HepG2 (cell line): ENCODE results near the gene SETD7. TPM values are rescaled to one million over a fixed set of nuclear protein-coding genes. Genes with fewer than 3 reads are reported as not detected.

Experiments
- ATRX ChIP-seq: sonication (generic); formaldehyde crosslinking; IDR thresholded peaks from 2 replicates; pipeline ENCODE4 v1.4.0; 2020; ENCODE audit warnings: missing genetic modification reagents, borderline replicate concordance
- JUNB ChIP-seq: sonication (generic); formaldehyde crosslinking; IDR thresholded peaks from 2 replicates; pipeline ENCODE4 v1.8.0; 2022; ENCODE audit warnings: missing genetic modification reagents, mild to moderate bottlenecking, borderline replicate concordance
- KDM2A ChIP-seq: sonication (generic); formaldehyde crosslinking; IDR thresholded peaks from 2 replicates; pipeline ENCODE4 v1.4.0; 2020; ENCODE audit warnings: low read depth, missing genetic modification reagents, borderline replicate concordance
- MAFG ChIP-seq: sonication (generic); formaldehyde crosslinking; IDR thresholded peaks from 2 replicates; pipeline ENCODE4 v1.5.1; 2020; ENCODE audit warnings: mild to moderate bottlenecking, missing genetic modification reagents
- SAFB2 ChIP-seq: sonication (generic); formaldehyde crosslinking; IDR thresholded peaks from 2 replicates; pipeline ENCODE4 v1.5.1; 2020; ENCODE audit warnings: missing genetic modification reagents, low read depth, mild to moderate bottlenecking, borderline replicate concordance
- SATB2 ChIP-seq: sonication (generic); formaldehyde crosslinking; IDR thresholded peaks from 2 replicates; pipeline ENCODE4 v1.5.0; 2020; ENCODE audit warnings: missing genetic modification reagents
- SOX5 ChIP-seq: IDR thresholded peaks from 2 replicates; pipeline ENCODE4 v1.6.1; 2016; ENCODE audit warnings: borderline replicate concordance
- SP140L ChIP-seq: sonication (generic); formaldehyde crosslinking; IDR thresholded peaks from 2 replicates; pipeline ENCODE4 v1.4.0; 2020; ENCODE audit warnings: missing genetic modification reagents, borderline replicate concordance
- ZBTB40 ChIP-seq, 2 experiments: fragments of 450-650 bp in 1 of 2; sonication (generic) in 1 of 2; formaldehyde crosslinking in 1 of 2; IDR thresholded peaks; 2 replicates each; pipeline versions ENCODE4 v1.6.1 to v1.8.0; 2016 to 2022; ENCODE audit warnings: antibody characterized with exemption in 1 of 2, mild to moderate bottlenecking in 1 of 2, missing genetic modification reagents in 1 of 2
- ZNF207 ChIP-seq: fragments of 450-650 bp; IDR thresholded peaks from 2 replicates; pipeline ENCODE4 v1.6.1; 2016; ENCODE audit warnings: antibody characterized with exemption, borderline replicate concordance
- ZNF543 ChIP-seq: sonication (generic); formaldehyde crosslinking; IDR thresholded peaks from 2 replicates; pipeline ENCODE4 v1.4.0; 2020; ENCODE audit warnings: mild to moderate bottlenecking, missing genetic modification reagents
- ZNF564 ChIP-seq: sonication (generic); formaldehyde crosslinking; IDR thresholded peaks from 2 replicates; pipeline ENCODE4 v1.8.1; 2023; ENCODE audit warnings: mild to moderate bottlenecking, missing genetic modification reagents
- ZNF687 ChIP-seq: sonication (generic); formaldehyde crosslinking; IDR thresholded peaks from 2 replicates; pipeline ENCODE4 v1.5.1; 2020; ENCODE audit warnings: mild to moderate bottlenecking, missing genetic modification reagents, moderate library complexity
- ZSCAN21 ChIP-seq: sonication (generic); formaldehyde crosslinking; IDR thresholded peaks from 2 replicates; pipeline ENCODE4 v1.8.0; 2022; ENCODE audit warnings: mild to moderate bottlenecking, missing genetic modification reagents, moderate library complexity, borderline replicate concordance
- polyA plus RNA-seq, 8 experiments: library from polyadenylated mRNA; depleted of rRNA in 3 of 8; stranded (reverse) in 7 of 8; unstranded in 1 of 8; fragments of >200 nt; fragmentation: Illumina TruSeq in 4 of 8; extraction: Trizol in 4 of 8; gene quantifications; 2 replicates each; pipeline versions ENCODE4 v1.2.1 to v1.2.3, GENCODE V29; 2011 to 2016; ENCODE audit warnings: low read depth in 4 of 8, missing spikeins in 1 of 8, mixed read lengths in 1 of 8; ENCODE audit not compliant: insufficient read depth in 1 of 8
- total RNA-seq, 5 experiments: library from RNA; depleted of rRNA; stranded (reverse); fragments of >200 nt; fragmentation: Illumina TruSeq; extraction: Trizol; gene quantifications; 2 replicates each; pipeline ENCODE4 v1.2.3, GENCODE V29; 2016; ENCODE audit warnings: low read depth in 1 of 5

SETD7 gene
- total and polyA plus RNA-seq, 2 of the 13 experiments (the other 11 are each of a cell fraction or from before 2014, with no cell fraction given) = 0.08 to 0.22 TPM

DNA sequence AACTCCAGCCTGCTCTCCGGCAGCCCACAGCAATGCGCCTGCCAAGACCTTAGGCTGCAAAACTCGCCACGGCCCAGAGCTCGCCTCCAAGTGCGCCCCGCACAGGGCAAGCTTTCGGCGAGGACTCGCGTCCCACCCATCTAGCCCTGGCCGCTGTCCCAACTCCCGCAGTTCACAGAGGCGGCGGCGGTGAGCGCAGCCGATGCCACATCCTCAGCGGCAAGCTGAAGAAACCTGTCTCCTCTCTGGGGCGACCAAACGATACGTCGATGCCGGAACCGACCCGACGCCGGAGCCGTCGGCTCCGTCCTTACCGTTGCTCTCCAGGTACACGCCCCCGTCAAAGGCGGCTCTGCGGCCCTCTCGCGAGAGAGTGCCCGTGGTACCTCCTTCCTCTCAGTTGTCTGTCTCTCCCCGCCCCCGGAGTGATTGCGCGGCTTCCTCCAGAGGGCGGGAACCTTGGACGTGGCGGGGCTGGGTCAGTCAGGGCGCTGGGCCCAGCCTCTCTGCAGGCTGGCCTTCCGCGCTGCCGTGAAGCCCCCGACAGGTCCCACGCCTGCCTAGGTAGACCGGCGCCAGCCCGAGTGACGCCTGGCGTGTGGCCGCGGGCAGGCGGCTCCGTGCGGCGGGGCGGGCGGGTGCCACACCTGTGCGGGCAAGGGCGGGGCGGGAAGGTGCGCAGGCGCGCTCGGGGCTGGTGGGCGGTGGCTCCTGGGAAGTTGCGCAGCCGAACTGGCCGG, 102.5 kb downstream of the SETD7 start (continued):
- TF ChIP-seq ZBTB40 (IDR thresholded peaks at IDR 0.05) (no peak), ZBTB40 (CRISPR knock-in tag; IDR thresholded peaks at IDR 0.05) (peak; percentile 81), ZNF564 (CRISPR knock-in tag) (0 out of 2 replicates have a peak, but pooled peaks have one; percentile 63), ZSCAN21 (CRISPR knock-in tag) (peak; percentile 75; the same call in 1 of the 2 replicates), ZNF207 (no peak), SP140L (CRISPR knock-in tag) (0 out of 2 replicates have a peak, but pooled peaks have one; percentile 61), MAFG (CRISPR knock-in tag) (no peak), ZNF687 (CRISPR knock-in tag) (peak; percentile 94), SAFB2 (CRISPR knock-in tag) (0 out of 2 replicates have a peak, but pooled peaks have one; percentile 58), SOX5 (CRISPR knock-in tag) (0 out of 2 replicates have a peak, but pooled peaks have one; percentile 8), JUNB (CRISPR knock-in tag) (no peak), ZNF543 (CRISPR knock-in tag) (peak; percentile 93), KDM2A (CRISPR knock-in tag) (peak; percentile 84; the same call in 1 of the 2 replicates), ATRX (no peak), SATB2 (CRISPR knock-in tag) (peak; percentile 73; the same call in 1 of the 2 replicates)
